CD4-positive, alpha-beta T cell treated with Interleukin-6 for 4 hours (primary cell): ENCODE measurements around the gene CCDC14.
"Not testable (repeated sequence)": the region's sequence is repeated elsewhere in the genome, so short reads cannot be mapped to it uniquely, and the experiment has no call there.

Experiments used
- DNase-seq: peaks from one replicate; pipeline ENCODE4 v3.0.0-alpha.2; 2020; ENCODE audit warnings: mixed read lengths

The CCDC14 gene, protein sequence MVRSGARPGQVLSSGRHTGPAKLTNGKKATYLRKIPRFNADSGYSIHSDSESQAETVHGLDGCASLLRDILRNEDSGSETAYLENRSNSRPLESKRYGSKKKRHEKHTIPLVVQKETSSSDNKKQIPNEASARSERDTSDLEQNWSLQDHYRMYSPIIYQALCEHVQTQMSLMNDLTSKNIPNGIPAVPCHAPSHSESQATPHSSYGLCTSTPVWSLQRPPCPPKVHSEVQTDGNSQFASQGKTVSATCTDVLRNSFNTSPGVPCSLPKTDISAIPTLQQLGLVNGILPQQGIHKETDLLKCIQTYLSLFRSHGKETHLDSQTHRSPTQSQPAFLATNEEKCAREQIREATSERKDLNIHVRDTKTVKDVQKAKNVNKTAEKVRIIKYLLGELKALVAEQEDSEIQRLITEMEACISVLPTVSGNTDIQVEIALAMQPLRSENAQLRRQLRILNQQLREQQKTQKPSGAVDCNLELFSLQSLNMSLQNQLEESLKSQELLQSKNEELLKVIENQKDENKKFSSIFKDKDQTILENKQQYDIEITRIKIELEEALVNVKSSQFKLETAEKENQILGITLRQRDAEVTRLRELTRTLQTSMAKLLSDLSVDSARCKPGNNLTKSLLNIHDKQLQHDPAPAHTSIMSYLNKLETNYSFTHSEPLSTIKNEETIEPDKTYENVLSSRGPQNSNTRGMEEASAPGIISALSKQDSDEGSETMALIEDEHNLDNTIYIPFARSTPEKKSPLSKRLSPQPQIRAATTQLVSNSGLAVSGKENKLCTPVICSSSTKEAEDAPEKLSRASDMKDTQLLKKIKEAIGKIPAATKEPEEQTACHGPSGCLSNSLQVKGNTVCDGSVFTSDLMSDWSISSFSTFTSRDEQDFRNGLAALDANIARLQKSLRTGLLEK

GRCh38 chr3:123960781-123961507, at the start of gene CCDC14:
TSS of gene CCDC14 (minus strand) at chr3:123961229. CDS start at chr3:123961173, 56 bp downstream.
- DNase-seq = peak; percentile 79

DNA sequence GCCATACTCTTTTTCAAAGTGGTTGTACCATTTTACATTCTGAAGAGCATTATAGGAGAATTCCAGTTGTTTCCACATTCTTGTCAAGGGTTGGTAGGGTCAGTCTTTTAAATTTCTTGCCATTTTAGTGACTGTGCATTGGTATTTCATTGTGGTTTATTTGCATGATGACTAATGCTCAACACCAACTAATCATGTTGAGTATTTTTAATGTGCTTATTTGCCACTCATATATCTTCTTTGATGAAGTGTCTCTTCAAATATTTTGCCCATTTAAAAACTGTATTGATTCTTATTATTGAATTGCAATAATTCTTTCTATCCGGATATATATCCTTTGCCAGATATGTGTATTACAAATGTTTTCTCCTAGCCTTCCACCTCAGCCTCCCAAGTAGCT, 47.3 kb upstream of the CCDC14 start:
- not testable (repeated sequence) for DNase-seq

- no peak for DNase-seq
Measured at GRCh38 chr3:124007186-124007585, 46.2 kb upstream of the CCDC14 start.

DNA sequence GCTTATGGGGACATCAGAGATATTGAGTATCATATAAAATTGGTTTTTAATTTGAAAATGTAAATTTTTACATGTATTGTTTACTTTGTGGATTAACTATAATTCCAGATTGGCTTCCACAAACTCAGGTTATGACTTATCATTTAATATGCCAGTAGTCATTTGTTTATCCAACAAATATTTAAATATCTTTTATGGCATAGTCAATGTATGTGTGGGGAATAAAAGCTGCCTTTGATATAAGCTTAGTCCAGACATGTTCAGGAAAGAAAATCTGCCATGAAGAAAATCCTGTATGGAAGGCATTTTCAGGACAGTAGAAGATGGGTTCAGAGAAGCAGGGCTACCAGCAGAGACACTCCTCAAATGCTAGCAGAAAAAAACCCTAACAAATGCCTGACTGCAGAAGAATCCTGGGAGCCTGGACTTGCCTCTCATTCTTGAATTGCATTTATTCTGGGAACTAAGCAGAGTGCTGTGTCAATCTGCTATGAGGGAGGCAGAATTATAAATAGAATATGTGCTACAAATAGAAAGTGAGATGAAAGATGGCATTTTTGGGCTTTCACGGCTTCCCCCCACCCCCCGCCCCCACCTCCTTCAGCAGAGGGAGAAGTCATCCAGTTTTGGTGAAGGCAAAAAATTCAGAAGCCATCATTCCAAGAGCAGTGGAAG, 41.5 kb upstream of the CCDC14 start:
- not testable (repeated sequence) for DNase-seq

DNA sequence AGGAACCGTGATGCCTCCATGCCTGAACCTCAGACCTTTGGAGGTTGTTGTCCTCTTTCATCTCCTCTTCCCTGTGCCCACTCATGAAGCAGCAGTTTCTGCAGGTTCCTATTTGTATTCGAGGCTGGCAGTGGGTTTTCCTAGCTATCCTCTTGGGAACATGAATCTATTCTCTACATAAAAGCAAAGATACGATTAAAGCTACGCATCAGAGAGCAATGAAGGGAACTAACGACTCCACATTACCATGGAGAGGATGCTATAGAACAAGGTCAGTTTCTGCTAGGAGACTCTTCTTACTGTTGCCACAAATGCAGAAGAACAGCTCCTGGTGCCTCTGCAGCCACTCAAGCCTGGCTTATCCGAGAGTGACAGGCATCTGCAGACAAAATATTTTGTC, 40.3 kb upstream of the CCDC14 start:
- not testable (repeated sequence) for DNase-seq

GRCh38 chr3:123997543-123997942, 36.5 kb upstream of the CCDC14 start:
- DNase-seq = no peak

- DNase-seq = no peak
Measured at GRCh38 chr3:123993818-123994217, 32.8 kb upstream of the CCDC14 start.

GRCh38 chr3:123991730-123992588, 30.9 kb upstream of the CCDC14 start, which contains the start of gene ROPN1:
TSS of gene ROPN1 (minus strand) at chr3:123992124. CDS start at chr3:123980481, 11,643 bp downstream.
- DNase-seq = not testable (repeated sequence)

GRCh38 chr3:123986427-123986826, 25.4 kb upstream of the CCDC14 start:
- no peak for DNase-seq

DNA sequence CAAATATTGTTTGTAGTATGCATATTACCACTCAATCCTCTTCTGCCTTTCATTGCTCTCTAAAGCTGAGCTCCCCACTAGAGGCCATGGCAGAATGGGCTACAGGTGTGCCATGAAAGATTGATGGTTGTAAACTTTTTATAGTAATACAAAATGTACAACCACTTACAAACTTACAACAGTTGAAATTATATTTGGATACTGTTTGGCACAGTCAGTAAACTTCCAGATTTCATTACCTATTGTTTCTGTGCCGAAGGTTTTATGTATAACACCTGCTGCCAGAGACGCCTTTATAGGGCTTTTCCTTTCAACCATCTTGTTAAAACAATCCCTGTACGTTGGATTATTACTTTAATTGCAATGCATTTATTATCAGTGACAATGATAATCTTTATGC, 23.9 kb upstream of the CCDC14 start:
- DNase-seq = no peak

GRCh38 chr3:123984350-123984749, 23.3 kb upstream of the CCDC14 start:
- DNase-seq = no peak

DNA sequence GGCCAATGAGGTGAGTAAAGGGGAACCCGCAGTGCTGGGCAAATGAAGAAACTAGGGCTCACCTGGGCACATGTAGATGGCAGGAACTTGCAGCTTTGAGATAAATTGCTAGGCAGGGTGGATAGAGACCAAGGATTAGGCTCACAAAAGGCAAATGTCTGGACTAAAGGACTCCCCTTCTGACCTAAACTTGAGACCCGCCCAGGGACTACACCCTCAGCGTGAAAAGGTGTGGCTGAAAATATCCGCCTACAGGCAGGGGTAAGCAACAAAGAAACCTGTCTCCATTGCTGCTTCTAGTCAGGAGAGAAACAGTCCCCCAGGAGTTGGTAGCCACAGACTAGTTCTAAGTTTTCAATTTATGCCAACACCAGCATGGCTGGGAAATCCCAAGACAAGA, 20.3 kb upstream of the CCDC14 start:
- not testable (repeated sequence) for DNase-seq

DNA sequence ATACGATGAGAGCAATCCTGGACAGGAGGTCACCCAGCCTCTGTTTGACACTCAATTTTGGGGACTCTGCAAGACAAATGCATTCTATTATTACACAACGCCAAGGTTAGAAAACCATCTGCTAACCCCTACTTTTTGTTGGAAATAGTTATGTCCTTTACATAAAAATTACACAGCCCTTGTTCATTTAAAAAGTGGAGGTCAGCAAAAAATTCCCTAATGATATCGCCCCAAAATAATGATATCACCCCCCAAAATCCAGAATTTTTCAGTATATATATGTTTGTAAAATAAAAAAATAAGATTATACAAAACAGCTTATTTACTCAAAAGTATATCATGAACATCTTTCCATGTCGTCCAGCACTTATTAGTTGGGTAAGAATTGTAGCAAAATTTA, 19.5 kb upstream of the CCDC14 start:
- no peak for DNase-seq

GRCh38 chr3:123979525-123980501, 18.8 kb upstream of the CCDC14 start:
- DNase-seq = peak; percentile 11

- not testable (repeated sequence) for DNase-seq
Measured at GRCh38 chr3:123976904-123977303, 15.9 kb upstream of the CCDC14 start.

- not testable (repeated sequence) for DNase-seq
Measured at GRCh38 chr3:123976181-123976898, 15.3 kb upstream of the CCDC14 start.

DNA sequence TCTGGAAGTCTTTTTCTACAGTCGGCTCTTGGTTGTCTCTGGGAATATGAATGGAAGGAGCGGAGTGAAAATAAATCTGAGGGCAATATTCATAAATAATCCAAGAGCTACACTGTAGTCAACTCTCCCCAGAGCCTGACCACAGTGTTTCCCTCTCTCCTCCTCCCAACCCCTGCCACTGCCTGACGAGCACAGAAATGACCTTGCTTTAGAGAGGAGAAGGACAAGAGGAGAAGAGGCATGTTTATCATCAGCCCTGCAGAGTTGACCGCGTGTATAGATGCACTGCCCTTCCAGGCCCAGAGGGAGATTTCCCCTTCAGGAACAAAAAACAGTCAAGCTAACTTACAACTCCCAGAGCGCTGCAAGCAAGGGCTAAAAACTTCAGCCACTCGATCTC, 14.0 kb upstream of the CCDC14 start:
- not testable (repeated sequence) for DNase-seq

DNA sequence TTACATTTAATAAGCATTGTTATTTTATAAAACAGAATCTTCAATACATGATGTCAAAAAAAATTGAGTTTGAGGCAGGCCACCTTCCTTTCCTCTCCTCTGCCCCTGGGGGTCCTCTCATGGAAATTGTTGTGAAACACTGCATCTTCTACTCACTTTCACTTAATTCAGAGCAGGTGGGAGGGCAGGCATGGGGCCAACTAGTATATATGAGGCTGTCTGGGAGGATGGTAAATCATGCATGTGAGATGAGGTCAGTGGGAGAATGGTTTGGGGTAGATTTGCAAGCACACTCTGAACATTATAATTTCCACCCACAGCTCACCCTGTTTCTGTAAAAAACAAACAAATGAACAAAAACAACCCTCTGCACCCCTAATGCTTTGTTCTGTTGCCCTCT, 10.4 kb upstream of the CCDC14 start:
- no peak for DNase-seq

- not testable (repeated sequence) for DNase-seq
Measured at GRCh38 chr3:123967260-123967659, 6.2 kb upstream of the CCDC14 start.
